H9 (cell line): ENCODE measurements around the gene RPGR. TPM values are rescaled to one million over a fixed set of nuclear protein-coding genes. Genes with fewer than 3 reads are reported as not detected.

Source experiments
- DNase-seq: peaks from one replicate; pipeline ENCODE4 v3.0.0-alpha.2; 2017
- H2AFZ ChIP-seq: one replicate; pipeline ENCODE4 v1.6.1; 2013; ENCODE audit warnings: mild to moderate bottlenecking, low read length, control low read depth, moderate library complexity
- H2AK5ac ChIP-seq: 2 replicates; pipeline ENCODE4 v1.6.1; 2013; ENCODE audit warnings: low read length, control low read depth, mixed read lengths; ENCODE audit not compliant: insufficient read length
- H2BK120ac ChIP-seq: one replicate; pipeline ENCODE4 v1.6.1; 2013; ENCODE audit warnings: low read depth, mild to moderate bottlenecking, low read length, control low read depth, inconsistent platforms; ENCODE audit not compliant: poor library complexity, severe bottlenecking
- H2BK12ac ChIP-seq: 2 replicates; pipeline ENCODE4 v1.6.1; 2013; ENCODE audit warnings: low read length, control low read depth, mixed read lengths, low read depth; ENCODE audit not compliant: insufficient read length
- H2BK15ac ChIP-seq: 2 replicates; pipeline ENCODE4 v1.6.1; 2013; ENCODE audit warnings: low read depth, low read length, control low read depth
- H2BK20ac ChIP-seq: one replicate; pipeline ENCODE4 v1.6.1; 2013; ENCODE audit warnings: low read depth, mild to moderate bottlenecking, low read length, control low read depth, inconsistent platforms; ENCODE audit not compliant: poor library complexity, severe bottlenecking
- H2BK5ac ChIP-seq: 2 replicates; pipeline ENCODE4 v1.6.1; 2013; ENCODE audit warnings: low read length, control low read depth, mixed read lengths; ENCODE audit not compliant: insufficient read length
- H3K14ac ChIP-seq: 2 replicates; pipeline ENCODE4 v1.6.1; 2013; ENCODE audit warnings: low read length, control low read depth; ENCODE audit not compliant: insufficient read depth
- H3K18ac ChIP-seq: 2 replicates; pipeline ENCODE4 v1.6.1; 2013; ENCODE audit warnings: low read depth, mild to moderate bottlenecking, mixed read lengths, low read length, control low read depth; ENCODE audit not compliant: insufficient read length
- H3K23ac ChIP-seq: 2 replicates; pipeline ENCODE4 v1.6.1; 2013; ENCODE audit warnings: low read length, control low read depth, mixed read lengths, low read depth; ENCODE audit not compliant: insufficient read length
- H3K23me2 ChIP-seq: 2 replicates; pipeline ENCODE4 v1.6.1; 2013; ENCODE audit warnings: low read depth, mild to moderate bottlenecking, mixed read lengths, low read length, control low read depth; ENCODE audit not compliant: insufficient read length, poor library complexity, severe bottlenecking
- H3K27ac ChIP-seq: 2 replicates; pipeline ENCODE4 v1.5.1; 2013; ENCODE audit warnings: low read length, control low read depth, mixed read lengths, low read depth; ENCODE audit not compliant: insufficient read length
- H3K27me3 ChIP-seq: 2 replicates; pipeline ENCODE4 v1.6.1; 2013; ENCODE audit warnings: low read length, control low read depth, inconsistent platforms; ENCODE audit not compliant: insufficient read depth
- H3K4ac ChIP-seq: 2 replicates; pipeline ENCODE4 v1.6.1; 2013; ENCODE audit warnings: low read depth, mild to moderate bottlenecking, control low read depth, inconsistent platforms, low read length, moderate library complexity
- H3K4me1 ChIP-seq: 2 replicates; pipeline ENCODE4 v1.6.1; 2013; ENCODE audit warnings: low read length, control low read depth, inconsistent platforms; ENCODE audit not compliant: insufficient read depth
- H3K4me2 ChIP-seq: 2 replicates; pipeline ENCODE4 v1.6.1; 2013; ENCODE audit warnings: low read length, control low read depth, mixed read lengths; ENCODE audit not compliant: insufficient read length, insufficient read depth
- H3K56ac ChIP-seq: 2 replicates; pipeline ENCODE4 v1.6.1; 2013; ENCODE audit warnings: low read depth, mild to moderate bottlenecking, mixed read lengths, low read length, control low read depth; ENCODE audit not compliant: insufficient read length
- H3K79me1 ChIP-seq: 2 replicates; pipeline ENCODE4 v1.6.1; 2013; ENCODE audit warnings: low read depth, mild to moderate bottlenecking, moderate library complexity, low read length, control low read depth, inconsistent platforms; ENCODE audit not compliant: insufficient read depth, poor library complexity, severe bottlenecking
- H3K79me2 ChIP-seq: 2 replicates; pipeline ENCODE4 v1.6.1; 2013; ENCODE audit warnings: low read length, control low read depth, inconsistent platforms; ENCODE audit not compliant: insufficient read depth
- H3K9ac ChIP-seq: 2 replicates; pipeline ENCODE4 v1.6.1; 2013; ENCODE audit warnings: low read length, control low read depth, mixed read lengths; ENCODE audit not compliant: insufficient read length; ENCODE audit errors: extremely low read depth
- H3K9me3 ChIP-seq: one replicate; pipeline ENCODE4 v1.6.1; 2013; ENCODE audit warnings: low read depth, low read length, inconsistent platforms; ENCODE audit not compliant: control insufficient read depth
- H3T11ph ChIP-seq: one replicate; pipeline ENCODE4 v1.6.1; 2013; ENCODE audit warnings: mild to moderate bottlenecking, low read length, control low read depth, inconsistent platforms
- H4K20me1 ChIP-seq: one replicate; pipeline ENCODE4 v1.6.1; 2013; ENCODE audit not compliant: control insufficient read depth, insufficient read length, insufficient read depth
- H4K5ac ChIP-seq: 2 replicates; pipeline ENCODE4 v1.6.1; 2013; ENCODE audit warnings: low read depth, mild to moderate bottlenecking, mixed read lengths, low read length, control low read depth; ENCODE audit not compliant: insufficient read length
- H4K8ac ChIP-seq: replicated peaks from 2 replicates; pipeline ENCODE4 v1.6.1; 2013; ENCODE audit warnings: low read length, control low read depth, mixed read lengths, low read depth; ENCODE audit not compliant: insufficient read length
- H4K91ac ChIP-seq: 2 replicates; pipeline ENCODE4 v1.6.1; 2013; ENCODE audit warnings: low read depth, mild to moderate bottlenecking, moderate library complexity, mixed read lengths, low read length, control low read depth; ENCODE audit not compliant: insufficient read length
- H3K27ac Mint-ChIP-seq, 3 experiments: 2 replicates in 2 of 3; 3 replicates in 1 of 3; pipeline ENCODE4 v1.8.0; 2020 to 2021; ENCODE audit warnings: mixed read lengths in 3 of 3, mild to moderate bottlenecking in 1 of 3, moderate library complexity in 1 of 3
- H3K27me3 Mint-ChIP-seq: 2 replicates; pipeline ENCODE4 v1.8.0; 2021; ENCODE audit warnings: low read depth, mild to moderate bottlenecking, moderate library complexity, mixed read lengths
- H3K36me3 Mint-ChIP-seq, 3 experiments: 2 replicates in 2 of 3; 3 replicates in 1 of 3; pipeline ENCODE4 v1.8.0; 2020 to 2021; ENCODE audit warnings: low read depth in 3 of 3, mixed read lengths in 3 of 3; ENCODE audit not compliant: insufficient read depth in 1 of 3
- H3K4me1 Mint-ChIP-seq, 2 experiments: 2 replicates each; pipeline ENCODE4 v1.8.0; 2020; ENCODE audit warnings: mixed read lengths in 2 of 2
- H3K4me3 Mint-ChIP-seq, 2 experiments: 2 replicates in 1 of 2; 3 replicates in 1 of 2; pipeline ENCODE4 v1.8.0; 2020 to 2021; ENCODE audit warnings: mild to moderate bottlenecking in 2 of 2, mixed read lengths in 2 of 2, moderate library complexity in 1 of 2
- H3K9me3 Mint-ChIP-seq, 2 experiments: 2 replicates in 1 of 2; 3 replicates in 1 of 2; pipeline ENCODE4 v1.8.0; 2020; ENCODE audit warnings: mild to moderate bottlenecking in 2 of 2, mixed read lengths in 2 of 2, moderate library complexity in 1 of 2
- CTCF ChIP-seq: fragments of 200-600 bp; sonication (generic); conservative IDR thresholded peaks from 3 replicates; pipeline ENCODE4 v1.8.0; 2021; ENCODE audit warnings: antibody characterized with exemption, mild to moderate bottlenecking
- WGBS: extraction: QIAGEN DNeasy Blood & Tissue Kit; methylation state at CpG from one replicate; pipeline ENCODE4 v1.1.7; 2013; ENCODE audit warnings: missing lambda C conversion rate, low lambda C conversion rate, mixed read lengths; ENCODE audit not compliant: insufficient read length; ENCODE audit errors: extremely low coverage; 5-methylcytosine and 5-hydroxymethylcytosine counted together
- total RNA-seq: library from RNA; stranded (reverse); gene quantifications from 2 replicates; pipeline ENCODE4 v1.2.1, GENCODE V29; 2021

The RPGR gene
- total RNA-seq, 1 experiment from 2014 or later, result 7.3 TPM

GRCh38 chrX:38375891-38376290 is 48.6 kb upstream of the RPGR start:
- Histone ChIP-seq H3K23me2 (no peaks in the 10 kb centered on the region), H2BK15ac (no peak overlapping the region), H2BK120ac (no peak overlapping the region), H3T11ph (no peak overlapping the region), H3K4me1 (no peaks in the 10 kb centered on the region), H3K4me2 (no peak overlapping the region), H3K56ac (no peak overlapping the region), H4K8ac (no peak overlapping the region), H4K91ac (no peak overlapping the region), H3K9ac (no peak overlapping the region), H3K4ac (no peak overlapping the region), H3K18ac (no peak overlapping the region), H3K79me2 (no peaks in the 10 kb centered on the region), H4K20me1 (no peaks in the 10 kb centered on the region), H2AFZ (no peak overlapping the region), H4K5ac (no peak overlapping the region), H2BK5ac (no peak overlapping the region), H3K14ac (no peak overlapping the region), H3K27me3 (no peaks in the 10 kb centered on the region), H3K27ac (no peak overlapping the region), H3K9me3 (peaks cover 8% of the 10 kb centered on the region), H2AK5ac (no peak overlapping the region), H3K79me1 (no peaks in the 10 kb centered on the region), H2BK20ac (no peak overlapping the region), H3K23ac (no peak overlapping the region), H2BK12ac (no peak overlapping the region)
- WGBS, result no CpG with 5 or more reads among the region's 1 CpG
- peaks cover 0 to 3% (median 0%) of the 10 kb centered on the region in 3 experiments; a peak in 1 of 7 replicates for H3K36me3 Mint-ChIP-seq
- no peaks in the 10 kb centered on the region for H3K4me1 Mint-ChIP-seq
- H3K27ac Mint-ChIP-seq, result no peak overlapping the region
- no peaks in the 10 kb centered on the region; the same call in 1 of the 2 replicates for H3K27me3 Mint-ChIP-seq
- TF ChIP-seq CTCF, result peak; percentile 65
- H3K9me3 Mint-ChIP-seq, result peaks cover 34 to 37% of the 10 kb centered on the region in 2 experiments
- DNase-seq, result no peak
- no peak overlapping the region for H3K4me3 Mint-ChIP-seq
